Astrocyte of the cerebellum (primary cell): ENCODE measurements around the gene GHR.

Experiments
- DNase-seq: peaks from one replicate; pipeline ENCODE4 v3.0.0-alpha.2; 2011; ENCODE audit warnings: low read depth
- H3K4me3 ChIP-seq: 2 replicates; pipeline ENCODE4 v1.5.1; 2011; ENCODE audit warnings: mild to moderate bottlenecking, low read depth, low read length, moderate library complexity
- CTCF ChIP-seq: IDR thresholded peaks from 2 replicates; pipeline ENCODE4 v1.5.1; 2012; ENCODE audit warnings: low read length, low read depth, moderate library complexity, mild to moderate bottlenecking; ENCODE audit errors: missing control alignments
- in situ Hi-C: cut with HindIII; loops from 2 replicates; pipeline ENCODE4 v1.10.0; 2017; ENCODE audit warnings: low sequenced_read_pairs

Gene GHR

GRCh38 chr5:42689391-42689790 lies 266.2 kb downstream of the GHR start:
- H3K4me3 ChIP-seq, result no peak overlapping the region
- TF ChIP-seq CTCF, result no peak
- DNase-seq, result no peak
- in situ Hi-C loops, result no loop called here

DNA sequence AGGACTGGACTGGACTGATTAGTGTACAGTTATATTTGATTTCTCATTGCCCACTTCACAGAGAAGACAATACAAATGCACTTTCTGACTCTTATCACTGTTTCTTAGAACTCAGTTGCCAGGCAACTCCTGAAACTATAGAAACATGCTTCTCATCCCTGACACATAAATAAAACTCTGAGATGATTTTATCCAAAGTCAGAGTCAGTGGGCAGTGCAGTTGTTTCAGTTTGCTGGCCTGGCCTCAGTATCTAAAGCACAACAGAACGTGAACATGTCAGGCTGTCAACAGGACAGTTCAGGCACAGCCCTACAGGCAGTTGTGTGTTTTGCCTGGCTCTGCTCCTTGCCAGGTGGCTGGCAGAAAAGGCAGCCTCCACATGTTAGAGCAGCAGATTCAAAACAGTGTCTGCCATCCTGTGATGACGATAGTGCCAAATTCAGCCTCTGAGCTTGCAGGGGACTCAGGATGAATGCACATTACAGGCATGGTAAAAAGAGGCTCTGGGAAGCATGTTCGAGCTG lies 268.2 kb downstream of the GHR start:
- TF ChIP-seq CTCF, result no peak
- in situ Hi-C loops, result no loop called here
- DNase-seq, result no peak
- H3K4me3 ChIP-seq, result no peak overlapping the region

DNA sequence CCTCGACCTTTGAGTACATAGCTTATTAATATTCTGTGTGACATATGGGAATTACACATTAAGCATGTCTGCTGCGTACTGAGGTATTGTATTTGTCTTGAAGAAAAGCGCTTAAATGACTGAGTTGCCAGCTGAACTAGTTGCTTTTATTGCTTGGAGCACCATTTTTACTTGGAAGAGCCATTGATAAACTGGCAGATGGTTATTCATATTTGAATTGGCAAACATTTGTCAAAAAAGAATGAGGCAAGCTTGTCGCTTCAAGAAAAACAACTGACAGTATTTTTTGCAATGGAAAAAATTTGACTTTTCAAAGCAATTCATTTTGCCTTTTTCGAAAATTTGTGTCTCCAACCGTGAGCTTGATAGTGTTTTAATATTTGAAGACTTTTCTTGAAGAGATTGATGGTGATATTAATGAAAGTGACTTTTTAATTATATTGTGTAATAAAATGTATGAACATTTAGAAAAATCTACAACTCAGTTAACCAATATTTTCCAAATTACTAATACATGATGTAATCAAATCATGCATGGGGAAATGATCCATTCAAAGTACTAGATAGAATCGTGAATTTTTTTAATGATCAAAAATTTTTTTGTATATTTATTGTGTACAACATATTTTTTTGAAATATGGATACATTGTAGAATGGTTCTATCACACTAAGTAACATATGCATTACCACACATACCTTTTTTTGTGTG lies 278.3 kb downstream of the GHR start:
- DNase-seq, result no peak
- H3K4me3 ChIP-seq, result no peak overlapping the region
- in situ Hi-C loops, result no loop called here
- no peak for TF ChIP-seq CTCF

GRCh38 chr5:42703238-42703637 lies 280.0 kb downstream of the GHR start:
- no peak for DNase-seq
- no peak overlapping the region for H3K4me3 ChIP-seq
- no peak for TF ChIP-seq CTCF
- in situ Hi-C loops, result no loop called here

- H3K4me3 ChIP-seq, result no peak overlapping the region
- TF ChIP-seq CTCF, result no peak
- in situ Hi-C loops, result no loop called here
- DNase-seq, result no peak
Measured at GRCh38 chr5:42715785-42716184, 292.5 kb downstream of the GHR start.

DNA sequence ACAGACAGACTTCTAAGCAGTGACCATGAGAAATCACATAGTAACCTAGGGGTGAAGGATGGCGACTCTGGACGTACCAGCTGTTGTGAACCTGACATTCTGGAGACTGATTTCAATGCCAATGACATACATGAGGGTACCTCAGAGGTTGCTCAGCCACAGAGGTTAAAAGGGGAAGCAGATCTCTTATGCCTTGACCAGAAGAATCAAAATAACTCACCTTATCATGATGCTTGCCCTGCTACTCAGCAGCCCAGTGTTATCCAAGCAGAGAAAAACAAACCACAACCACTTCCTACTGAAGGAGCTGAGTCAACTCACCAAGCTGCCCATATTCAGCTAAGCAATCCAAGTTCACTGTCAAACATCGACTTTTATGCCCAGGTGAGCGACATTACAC lies 295.4 kb downstream of the GHR start:
- no peak for TF ChIP-seq CTCF
- no peak overlapping the region for H3K4me3 ChIP-seq
- in situ Hi-C loops, result no loop called here
- peak; percentile 40 for DNase-seq
